Stimulated activated CD8-positive, alpha-beta memory T cell treated with anti-CD3 and anti-CD28 coated beads, Interleukin-2, amount 100 ng/mL, for 48 hours (primary cell): ENCODE measurements around the gene EIF5A2.
"Not testable (repeated sequence)": the region's sequence is repeated elsewhere in the genome, so short reads cannot be mapped to it uniquely, and the experiment has no call there.

Experiments
- DNase-seq, 2 donors: peaks; one replicate each; pipeline ENCODE4 v3.0.0-alpha.2; 2020; ENCODE audit warnings: low read depth in 2 of 2

Gene EIF5A2

GRCh38 chr3:170896781-170897180, 11.7 kb downstream of the EIF5A2 start:
- DNase-seq, result no peak

- not testable (repeated sequence) for DNase-seq
These were observed 12.1 kb downstream of the EIF5A2 start for GRCh38 chr3:170896333-170896732.

- no peak for DNase-seq
These were observed 14.5 kb downstream of the EIF5A2 start for GRCh38 chr3:170893895-170894294.

- DNase-seq, result no peak
These were observed 18.8 kb downstream of the EIF5A2 start for GRCh38 chr3:170889630-170890029.

- no peak for DNase-seq
These were observed 19.3 kb downstream of the EIF5A2 start for GRCh38 chr3:170889132-170889531.

- not testable (repeated sequence) for DNase-seq
These were observed 24.1 kb downstream of the EIF5A2 start for GRCh38 chr3:170884109-170884930.

GRCh38 chr3:170878688-170879087, 29.7 kb downstream of the EIF5A2 start:
- not testable (repeated sequence) for DNase-seq

GRCh38 chr3:170877311-170877710, 31.1 kb downstream of the EIF5A2 start:
- not testable (repeated sequence) for DNase-seq

- no peak for DNase-seq
These were observed 31.9 kb downstream of the EIF5A2 start for GRCh38 chr3:170876537-170876936.

GRCh38 chr3:170869645-170870593, 38.5 kb downstream of the EIF5A2 start, which contains the start of gene RPL22L1:
Gene RPL22L1, minus strand, starts transcription at chr3:170870195. Its CDS starts 28 bp downstream, at chr3:170870167.
- DNase-seq, result peak; percentile 85 to 89

GRCh38 chr3:170869239-170869590, 39.2 kb downstream of the EIF5A2 start:
- no peak for DNase-seq

GRCh38 chr3:170868577-170869238, 39.7 kb downstream of the EIF5A2 start:
- DNase-seq, result no peak

GRCh38 chr3:170867143-170867937, 41.1 kb downstream of the EIF5A2 start:
- no peak for DNase-seq

GRCh38 chr3:170866499-170866898, 41.9 kb downstream of the EIF5A2 start:
- no peak for DNase-seq

- DNase-seq, result no peak
These were observed 43.0 kb downstream of the EIF5A2 start for GRCh38 chr3:170865209-170866094.

- no peak for DNase-seq
These were observed 43.8 kb downstream of the EIF5A2 start for GRCh38 chr3:170864525-170865208.

GRCh38 chr3:170863816-170864215, 44.6 kb downstream of the EIF5A2 start:
- DNase-seq, result no peak

- DNase-seq, result no peak
These were observed 45.6 kb downstream of the EIF5A2 start for GRCh38 chr3:170862618-170863374.

- DNase-seq, result no peak
These were observed 49.8 kb downstream of the EIF5A2 start for GRCh38 chr3:170858599-170858998.
